ENCODE measurements around the gene DNAJC18.

- TF ChIP-seq CTCF (IDR thresholded peaks at IDR 0.05; ENCODE audit: low read length) (no peak), EZH2 (IDR thresholded peaks at IDR 0.05; ENCODE audit: borderline replicate concordance, low read length) (no peak)
These were observed 24.0 kb downstream of the DNAJC18 start for GRCh38 chr5:139415221-139415861.

Data from OCI-LY1 (cell line).